Middle frontal gyrus (tissue), 1 donor: ENCODE data around the gene GP1BB.

Experiments
- DNase-seq: peaks from one replicate; pipeline ENCODE4 v3.0.0-alpha.2; 2015; ENCODE audit warnings: low spot score; ENCODE audit errors: extremely low spot score

GP1BB gene

DNA sequence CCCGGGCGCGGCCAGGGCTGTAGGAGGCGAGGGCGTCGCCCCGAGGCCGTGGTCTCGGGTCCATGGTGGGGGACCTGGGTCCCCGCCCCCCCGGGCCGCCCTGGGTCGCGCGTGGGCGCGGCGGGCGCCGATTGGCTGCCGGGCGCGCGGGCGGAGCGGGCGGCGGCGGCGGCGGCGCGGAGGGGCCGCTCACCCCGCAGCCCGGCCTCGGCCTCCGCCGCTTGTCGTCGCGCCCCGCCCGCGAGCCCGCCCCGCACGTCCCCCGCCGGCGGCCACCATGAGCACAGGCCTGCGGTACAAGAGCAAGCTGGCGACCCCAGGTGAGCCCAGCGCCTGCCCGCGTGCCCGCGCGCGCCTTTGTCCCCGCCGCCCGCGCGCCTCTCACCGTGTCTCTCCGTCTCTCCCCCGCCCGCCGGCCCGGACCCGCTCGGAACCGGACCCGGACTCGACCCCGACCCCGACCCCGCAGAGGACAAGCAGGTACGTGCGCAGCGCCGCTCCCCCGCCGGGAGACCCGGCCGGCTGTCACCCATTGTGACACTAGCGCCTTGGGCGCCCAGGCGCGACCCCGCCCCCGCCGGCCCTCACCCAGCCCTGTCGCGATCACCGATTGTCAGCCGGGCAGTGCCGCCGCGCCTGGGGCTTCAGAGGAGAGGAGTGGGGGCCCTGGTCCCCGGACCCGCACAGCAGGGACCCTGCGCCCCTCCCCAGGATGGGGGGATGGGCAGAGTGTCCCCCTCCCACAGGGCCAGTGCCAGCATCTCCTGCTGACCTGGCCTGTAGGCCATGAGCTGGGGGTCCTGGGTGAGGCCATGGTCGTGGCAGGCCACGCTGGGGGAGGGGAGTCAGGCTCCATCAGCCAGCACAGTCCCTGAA lies 8.8 kb upstream of the GP1BB start, which contains the start of gene SEPTIN5:
TSS of gene SEPTIN5 (plus strand) at position 192 of the 876 bp plus-strand sequence. CDS start at position 278, 86 bp downstream.
- DNase-seq = no peak

DNA sequence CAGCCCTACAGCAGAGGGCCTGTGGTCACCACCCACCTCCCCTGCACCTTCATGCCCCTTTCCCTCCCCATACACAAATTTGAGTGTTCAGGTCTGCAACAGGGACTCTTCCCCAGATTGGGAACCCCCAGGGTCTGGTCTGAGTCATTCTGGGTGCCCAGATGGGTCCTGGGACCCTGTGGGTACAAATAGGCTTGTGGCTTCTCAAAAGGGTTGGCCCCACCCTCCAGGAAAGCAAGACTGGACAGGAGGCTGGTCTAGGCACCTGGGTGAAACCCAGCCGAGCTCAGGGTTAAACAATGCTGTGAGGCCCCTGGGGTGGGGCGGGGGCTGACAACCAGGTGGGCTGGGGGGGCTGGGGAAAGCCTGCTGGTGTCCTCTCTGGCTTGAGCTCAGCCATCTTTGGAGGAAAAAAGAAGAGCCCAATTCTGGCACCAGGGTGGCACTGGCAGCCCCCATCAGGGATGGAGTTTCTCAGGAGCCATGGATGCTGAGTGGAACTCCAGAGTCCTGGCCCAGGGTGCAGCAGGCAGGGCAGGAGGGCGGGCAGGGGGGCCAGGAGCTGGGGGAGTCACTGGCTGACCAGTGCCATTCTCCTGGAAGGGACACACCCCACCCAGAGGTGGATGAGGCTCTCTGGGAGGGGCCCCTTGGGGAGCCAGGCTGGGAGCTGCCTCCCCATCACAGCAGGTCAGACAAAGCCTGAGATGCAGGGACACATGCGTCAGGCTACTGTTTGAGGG lies 8.0 kb upstream of the GP1BB start:
- no peak for DNase-seq

DNA sequence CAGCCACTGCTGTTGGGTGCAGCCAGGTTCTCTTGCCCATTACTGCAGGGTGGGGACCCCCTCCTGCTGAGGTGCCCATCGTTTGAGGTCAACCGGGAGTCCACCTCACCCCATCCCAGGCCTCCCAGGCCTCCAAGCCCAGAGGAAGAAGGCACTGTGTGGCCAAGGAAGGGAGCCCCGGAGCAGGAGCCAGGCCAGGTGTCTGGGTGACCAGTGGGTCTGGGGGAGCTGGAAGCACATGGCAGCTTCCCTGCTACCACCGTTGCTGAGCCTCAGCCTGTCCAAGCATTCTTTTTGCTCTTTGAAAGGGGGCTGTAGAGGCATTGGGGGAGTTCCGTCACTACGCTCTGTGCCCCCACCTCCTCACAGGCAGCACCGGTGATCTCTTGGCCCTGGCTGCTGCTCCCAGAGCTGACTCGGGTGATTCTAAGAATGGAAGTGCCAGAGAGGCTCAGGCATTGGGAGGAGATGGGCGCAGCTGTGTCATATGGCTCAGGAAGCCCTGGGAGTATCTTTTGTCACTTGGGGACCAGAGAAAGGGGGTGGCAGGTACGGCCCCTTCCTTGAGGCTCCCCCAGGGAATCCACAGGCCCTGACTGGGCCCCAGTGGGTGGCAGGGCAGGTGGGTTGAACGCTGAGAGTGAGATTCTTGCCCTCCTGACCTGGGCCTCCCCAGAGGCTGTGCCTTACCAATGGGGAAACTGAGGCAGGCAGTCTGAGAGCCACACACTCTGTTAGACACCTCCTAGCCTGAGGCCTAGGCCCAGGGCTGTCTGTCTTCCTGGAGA lies 7.1 kb upstream of the GP1BB start:
- no peak for DNase-seq

DNA sequence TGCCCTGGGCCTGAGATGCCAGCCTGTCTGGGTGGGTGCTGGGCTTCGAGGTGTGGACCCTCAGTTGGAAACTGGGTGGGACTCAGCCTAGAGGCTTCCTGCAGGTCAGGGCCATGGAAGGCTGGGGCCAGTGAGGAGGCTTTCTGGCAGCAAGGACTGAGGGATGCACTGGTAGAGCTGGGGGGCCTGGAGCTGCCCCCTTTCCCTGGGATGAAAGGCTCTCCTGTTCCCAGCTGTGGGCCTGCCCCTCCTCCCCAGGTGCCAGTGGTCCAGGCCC lies 6.6 kb upstream of the GP1BB start:
- no peak for DNase-seq

DNA sequence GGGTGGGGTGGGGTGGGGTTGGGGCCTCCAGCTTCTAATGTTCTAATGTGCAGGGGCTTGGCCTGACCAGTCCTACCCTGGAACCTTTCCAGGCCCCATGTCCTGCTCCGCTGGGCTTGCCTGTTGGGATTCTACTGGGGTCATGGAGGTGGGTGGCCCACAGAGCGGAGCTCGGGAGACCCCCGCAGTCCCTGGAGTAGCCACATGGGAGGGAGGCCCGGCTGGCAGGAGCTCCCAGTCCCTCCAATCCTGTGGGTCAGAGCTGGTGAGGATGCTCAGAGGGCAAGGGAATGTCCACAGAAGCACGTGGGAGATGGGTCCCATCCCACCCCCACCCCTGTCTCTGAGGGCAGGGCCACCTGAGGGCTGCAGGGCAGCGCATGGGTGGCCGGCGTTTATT lies 6.2 kb upstream of the GP1BB start:
- no peak for DNase-seq

DNA sequence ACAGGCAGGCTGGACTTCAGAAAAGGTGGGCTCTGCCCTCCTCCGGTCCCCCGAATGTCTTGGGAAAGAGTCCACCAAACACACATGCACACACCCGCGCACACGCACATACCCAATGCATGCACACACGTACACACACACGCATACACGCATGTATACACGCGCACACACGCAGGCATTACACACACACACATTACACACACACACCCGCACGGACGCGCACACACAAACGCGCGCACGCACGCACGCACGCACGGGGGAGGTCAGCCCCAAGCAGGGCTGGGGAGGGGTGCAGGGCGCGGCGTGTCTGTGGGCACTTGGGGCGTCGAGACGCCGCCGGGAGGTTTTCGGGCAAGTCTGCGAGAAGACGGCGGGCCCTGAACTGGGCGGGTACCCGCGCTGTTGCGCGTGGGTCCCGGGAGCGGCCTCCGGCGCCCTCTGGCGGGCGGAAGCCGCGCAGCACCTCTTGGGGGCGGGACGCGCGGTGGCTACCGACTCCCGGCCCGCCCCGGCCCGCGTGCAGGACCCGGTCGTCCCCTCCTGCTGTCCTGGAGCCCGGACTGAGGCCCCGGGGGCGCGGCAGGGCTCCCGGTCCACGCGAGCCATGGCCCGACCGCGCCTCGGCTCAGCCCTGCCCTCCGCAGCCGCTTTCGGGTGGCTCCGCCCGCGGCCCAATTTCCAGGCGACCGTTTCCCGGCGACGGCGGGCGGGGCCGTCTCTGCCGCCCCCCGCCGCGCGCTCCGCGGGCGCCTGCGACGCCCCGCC lies 5.5 kb upstream of the GP1BB start:
- peak; percentile 14 for DNase-seq

DNA sequence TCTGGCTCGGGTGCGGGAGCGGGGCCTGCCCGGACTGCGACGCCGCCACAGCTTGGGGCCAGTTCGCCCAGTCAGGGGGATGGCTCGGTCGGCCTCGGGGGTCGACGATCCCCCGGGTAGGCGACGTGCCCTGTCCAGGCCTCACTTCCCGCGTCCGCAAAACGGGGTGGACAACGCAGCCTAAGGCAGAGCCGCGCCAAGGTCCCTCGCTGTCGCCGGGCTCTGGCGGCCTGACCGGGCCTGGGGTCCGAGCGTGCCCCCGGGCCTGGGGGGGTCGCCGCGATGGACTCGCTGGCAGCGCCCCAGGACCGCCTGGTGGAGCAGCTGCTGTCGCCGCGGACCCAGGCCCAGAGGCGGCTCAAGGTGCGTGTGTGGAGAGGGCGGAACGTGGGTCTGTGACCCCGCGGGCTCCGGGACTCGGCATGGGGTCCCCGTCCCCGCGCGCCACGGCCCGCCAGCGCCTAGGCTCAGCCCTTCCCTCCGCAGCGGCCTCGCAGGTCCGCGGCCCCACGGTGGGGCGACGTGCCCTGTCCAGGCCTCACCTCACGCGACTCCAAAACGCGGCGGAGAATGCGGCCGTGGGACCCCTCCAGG lies 4.8 kb upstream of the GP1BB start:
- no peak for DNase-seq

DNA sequence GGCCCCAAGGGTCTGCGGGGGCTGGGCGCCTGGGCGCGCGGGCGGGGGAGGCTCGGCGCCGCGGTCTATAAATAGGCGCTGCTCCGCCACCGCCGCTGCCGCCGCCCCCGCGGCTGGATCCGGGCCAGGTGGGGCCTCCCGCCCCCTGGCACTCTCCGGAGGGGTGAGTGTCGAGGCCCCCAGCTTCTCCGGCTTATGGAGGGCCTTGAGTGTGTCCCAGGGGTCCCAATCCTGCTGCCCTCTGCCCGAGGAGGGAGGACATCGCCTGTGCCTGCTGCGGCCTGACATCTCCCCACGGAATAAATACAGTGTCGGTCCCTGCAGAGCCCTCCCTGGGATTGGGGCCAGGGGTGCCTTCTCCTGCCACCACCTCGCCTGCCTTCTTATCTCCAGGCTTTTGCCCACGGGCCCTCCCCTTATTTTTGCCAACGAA lies 4.3 kb upstream of the GP1BB start:
- no peak for DNase-seq

DNA sequence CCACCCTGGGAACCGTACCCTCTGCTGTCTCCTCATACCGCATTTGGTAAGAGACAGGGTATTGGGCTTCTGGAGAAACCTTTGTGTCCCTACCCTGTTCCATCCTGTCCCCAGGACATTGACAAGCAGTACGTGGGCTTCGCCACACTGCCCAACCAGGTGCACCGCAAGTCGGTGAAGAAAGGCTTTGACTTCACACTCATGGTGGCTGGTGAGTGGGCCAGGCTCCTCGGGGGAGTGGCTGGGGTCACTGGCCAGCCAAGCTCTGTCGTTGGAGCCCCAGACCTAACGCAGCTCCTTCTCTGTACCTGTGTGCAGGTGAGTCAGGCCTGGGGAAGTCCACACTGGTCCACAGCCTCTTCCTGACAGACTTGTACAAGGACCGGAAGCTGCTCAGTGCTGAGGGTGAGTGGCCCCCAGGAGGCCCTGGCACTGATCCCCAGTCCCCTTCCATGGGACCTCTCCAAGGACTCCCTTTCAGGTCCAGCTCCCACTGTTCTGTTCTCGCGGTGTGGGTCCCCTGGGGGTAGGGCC lies 3.8 kb upstream of the GP1BB start:
- DNase-seq = no peak

DNA sequence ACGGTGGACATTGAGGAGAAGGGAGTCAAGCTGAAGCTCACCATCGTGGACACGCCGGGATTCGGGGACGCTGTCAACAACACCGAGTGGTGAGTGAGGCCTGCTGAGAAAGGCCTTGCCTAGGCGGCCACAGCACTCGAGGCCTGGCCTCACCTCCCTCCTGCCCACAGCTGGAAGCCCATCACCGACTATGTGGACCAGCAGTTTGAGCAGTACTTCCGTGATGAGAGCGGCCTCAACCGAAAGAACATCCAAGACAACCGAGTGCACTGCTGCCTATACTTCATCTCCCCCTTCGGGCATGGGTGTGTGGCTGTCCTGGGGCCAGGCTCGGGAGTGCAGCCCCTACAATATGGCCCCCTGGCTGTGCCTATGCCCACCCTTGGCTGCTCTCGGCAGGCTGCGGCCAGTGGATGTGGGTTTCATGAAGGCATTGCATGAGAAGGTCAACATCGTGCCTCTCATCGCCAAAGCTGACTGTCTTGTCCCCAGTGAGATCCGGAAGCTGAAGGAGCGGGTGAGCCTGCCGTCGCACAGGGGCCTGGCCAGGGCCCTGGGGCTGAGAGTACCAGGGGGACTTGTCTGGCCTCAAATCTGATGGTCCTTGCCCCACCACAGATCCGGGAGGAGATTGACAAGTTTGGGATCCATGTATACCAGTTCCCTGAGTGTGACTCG lies 3.0 kb upstream of the GP1BB start:
- no peak for DNase-seq

DNA sequence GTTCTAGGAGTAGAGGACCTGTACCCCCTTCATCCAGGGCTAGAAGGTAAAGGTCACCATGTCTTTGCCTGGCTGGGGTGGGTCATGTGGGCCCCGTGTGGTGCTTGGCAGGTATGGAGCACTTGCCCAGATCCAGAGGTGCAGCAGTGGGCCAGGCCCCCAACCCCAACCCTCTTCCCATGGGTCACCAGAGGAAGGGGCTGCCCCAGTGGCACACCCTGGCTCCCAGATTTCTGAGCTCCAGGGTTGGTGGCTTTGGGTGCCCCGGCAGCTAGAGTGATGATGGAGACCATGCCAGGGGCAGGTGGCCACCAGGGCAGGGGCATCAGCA lies 2.4 kb upstream of the GP1BB start:
- no peak for DNase-seq

DNA sequence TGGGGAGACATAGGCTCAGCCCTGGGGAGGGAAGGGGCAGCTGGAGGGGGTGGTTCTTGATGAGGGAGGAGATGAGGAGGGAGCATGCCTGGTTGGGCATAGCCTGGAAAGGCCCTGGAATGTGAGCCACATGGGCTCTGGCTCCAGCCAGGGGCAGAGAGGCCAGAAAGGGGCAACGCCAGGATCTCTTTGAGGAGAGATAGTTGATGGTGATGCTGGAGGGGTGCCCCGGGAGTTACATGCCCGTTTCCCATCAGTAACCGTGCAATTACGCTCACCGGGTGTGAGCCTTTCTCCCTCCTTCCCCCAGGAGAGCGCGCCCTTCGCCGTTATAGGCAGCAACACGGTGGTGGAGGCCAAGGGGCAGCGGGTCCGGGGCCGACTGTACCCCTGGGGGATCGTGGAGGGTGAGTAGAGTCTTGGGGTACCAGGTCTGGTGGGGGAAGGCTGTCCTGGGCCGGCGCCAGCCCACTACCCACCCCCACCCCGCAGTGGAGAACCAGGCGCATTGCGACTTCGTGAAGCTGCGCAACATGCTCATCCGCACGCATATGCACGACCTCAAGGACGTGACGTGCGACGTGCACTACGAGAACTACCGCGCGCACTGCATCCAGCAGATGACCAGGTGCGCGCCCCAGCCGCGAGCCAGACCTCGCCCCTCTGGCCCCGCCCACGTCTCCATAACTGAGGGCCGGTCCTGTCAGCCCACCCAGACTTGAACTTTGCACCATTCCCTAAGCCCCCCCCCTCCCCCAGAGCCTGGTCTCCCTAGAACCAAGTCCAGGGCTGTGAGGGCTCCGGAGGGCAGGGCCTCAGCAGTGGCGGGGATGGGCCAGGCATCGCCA lies 1.8 kb upstream of the GP1BB start:
- DNase-seq = no peak

DNA sequence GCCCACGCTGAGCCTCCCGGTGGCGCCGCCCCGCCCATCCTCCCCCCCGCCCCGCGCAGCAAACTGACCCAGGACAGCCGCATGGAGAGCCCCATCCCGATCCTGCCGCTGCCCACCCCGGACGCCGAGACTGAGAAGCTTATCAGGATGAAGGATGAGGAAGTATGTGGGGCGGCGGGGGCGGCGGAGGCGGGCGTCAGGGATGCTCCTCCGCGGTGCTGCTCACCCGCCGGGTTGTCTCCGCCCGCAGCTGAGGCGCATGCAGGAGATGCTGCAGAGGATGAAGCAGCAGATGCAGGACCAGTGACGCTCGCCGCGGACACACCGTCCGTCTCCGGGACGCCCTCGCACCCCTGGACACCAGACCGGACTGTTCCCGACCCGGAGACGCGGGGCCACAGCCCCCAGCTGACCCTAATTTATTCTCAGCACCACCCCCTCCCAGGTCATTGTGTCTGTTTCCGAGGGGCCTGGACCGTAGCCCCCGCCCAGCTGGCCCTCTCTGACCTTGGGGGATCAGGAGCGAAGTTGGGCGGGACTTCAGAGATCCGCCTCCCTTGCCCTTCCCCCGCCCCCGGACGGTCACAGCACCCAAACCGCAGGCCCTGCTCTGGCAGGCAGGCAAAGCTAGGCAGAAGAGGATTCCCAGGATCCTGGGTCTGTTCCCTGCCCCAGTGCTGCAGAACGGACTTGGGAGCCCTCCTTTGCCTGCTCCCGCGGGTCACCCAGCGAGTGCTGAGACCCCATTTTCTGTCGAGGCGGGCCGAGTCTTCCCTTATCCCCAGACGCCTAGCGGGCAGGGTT lies 959 bp upstream of the GP1BB start:
- no peak for DNase-seq

DNA sequence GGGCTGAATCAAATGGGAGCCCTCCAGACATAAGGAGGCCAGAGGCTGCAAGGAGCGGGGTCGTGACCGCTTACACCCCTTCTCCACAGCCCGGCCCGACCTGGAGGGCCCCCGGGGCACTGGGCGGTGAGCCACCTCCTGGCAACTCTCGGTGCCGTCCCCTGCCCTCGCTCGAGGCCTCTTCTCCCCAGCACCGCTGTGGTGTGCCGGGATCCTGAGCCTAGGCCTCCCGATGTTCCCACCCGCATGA lies 432 bp upstream of the GP1BB start:
- no peak for DNase-seq

DNA sequence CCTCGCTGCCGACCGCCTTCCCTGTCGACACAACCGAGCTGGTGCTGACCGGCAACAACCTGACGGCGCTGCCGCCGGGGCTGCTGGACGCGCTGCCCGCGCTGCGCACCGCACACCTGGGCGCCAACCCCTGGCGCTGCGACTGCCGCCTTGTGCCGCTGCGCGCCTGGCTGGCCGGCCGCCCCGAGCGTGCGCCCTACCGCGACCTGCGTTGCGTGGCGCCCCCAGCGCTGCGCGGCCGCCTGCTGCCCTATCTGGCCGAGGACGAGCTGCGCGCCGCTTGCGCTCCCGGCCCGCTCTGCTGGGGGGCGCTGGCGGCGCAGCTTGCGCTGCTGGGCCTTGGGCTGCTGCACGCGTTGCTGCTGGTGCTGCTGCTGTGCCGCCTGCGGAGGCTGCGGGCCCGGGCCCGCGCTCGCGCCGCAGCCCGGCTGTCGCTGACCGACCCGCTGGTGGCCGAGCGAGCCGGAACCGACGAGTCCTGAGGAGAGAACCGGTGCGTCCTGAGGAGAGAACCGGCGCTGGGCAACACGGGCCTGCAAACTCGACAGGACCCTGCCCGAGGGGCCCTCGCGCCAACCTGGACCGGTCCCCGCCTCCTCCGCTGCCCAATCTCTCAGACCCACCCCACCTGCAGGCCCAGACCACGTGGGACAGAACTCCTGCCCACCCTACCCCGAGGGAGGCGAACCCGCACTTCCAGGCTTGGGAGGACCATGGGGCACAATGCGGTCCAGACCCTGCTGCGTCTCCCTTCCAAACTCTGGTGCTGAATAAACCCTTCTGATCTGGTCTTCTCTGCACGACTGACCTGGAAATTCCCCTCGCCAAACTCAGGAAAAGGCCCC lies 866 bp downstream of the GP1BB start:
- no peak for DNase-seq

DNA sequence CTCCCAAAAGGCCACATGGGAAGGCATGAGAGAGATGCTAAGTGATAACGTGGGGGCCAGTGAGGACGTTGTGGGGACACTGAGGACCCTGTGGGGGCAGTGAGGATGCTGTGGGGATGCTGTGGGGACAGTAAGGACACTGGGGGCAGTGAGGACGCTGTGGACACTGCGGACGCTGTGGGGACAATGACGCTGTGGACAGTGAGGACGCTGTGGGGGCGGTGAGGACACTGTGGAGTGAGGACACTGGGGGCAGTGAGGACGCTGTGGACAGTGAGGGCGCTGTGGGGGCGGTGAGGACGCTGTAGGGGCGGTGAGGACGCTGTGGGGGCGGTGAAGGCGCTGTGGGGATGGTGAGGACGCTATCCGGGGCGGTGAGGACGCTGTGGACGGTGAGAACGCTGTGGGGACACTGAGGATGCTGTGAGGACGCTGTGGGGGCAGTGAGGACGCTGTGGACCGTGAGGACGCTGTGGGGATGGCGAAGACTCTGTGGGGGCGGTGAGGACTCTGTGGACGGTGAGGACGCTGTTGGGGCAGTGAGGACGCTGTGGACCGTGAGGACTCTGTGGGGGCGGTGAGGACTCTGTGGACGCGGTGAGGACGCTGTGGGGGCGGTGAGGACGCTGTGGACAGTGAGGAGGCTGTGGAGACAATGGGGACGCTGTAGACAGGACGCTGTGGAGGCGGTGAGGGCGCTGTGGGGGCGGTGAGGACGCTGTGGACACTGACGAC lies 1.8 kb downstream of the GP1BB start:
- DNase-seq = no peak
